Uterus (tissue), 2 donors: Measurements from ENCODE around the gene HS3ST6.

Experiments
- POLR2A ChIP-seq, 2 donors: fragments of 450-650 bp; IDR thresholded peaks; one replicate each; pipeline ENCODE4 v1.6.1; 2016; ENCODE audit warnings: antibody characterized with exemption in 2 of 2, mild to moderate bottlenecking in 1 of 2, moderate library complexity in 1 of 2
- TF ChIP-seq, protein P1 (sequence below), 4 experiments: fragments of 200-600 bp in 2 of 4; fragments of 450-650 bp in 2 of 4; sonication (generic) in 2 of 4; IDR thresholded peaks; one replicate each; pipeline ENCODE4 v1.5.1; 2016 to 2019; ENCODE audit warnings: antibody characterized with exemption in 4 of 4, mild to moderate bottlenecking in 2 of 4, moderate library complexity in 1 of 4

DNA sequence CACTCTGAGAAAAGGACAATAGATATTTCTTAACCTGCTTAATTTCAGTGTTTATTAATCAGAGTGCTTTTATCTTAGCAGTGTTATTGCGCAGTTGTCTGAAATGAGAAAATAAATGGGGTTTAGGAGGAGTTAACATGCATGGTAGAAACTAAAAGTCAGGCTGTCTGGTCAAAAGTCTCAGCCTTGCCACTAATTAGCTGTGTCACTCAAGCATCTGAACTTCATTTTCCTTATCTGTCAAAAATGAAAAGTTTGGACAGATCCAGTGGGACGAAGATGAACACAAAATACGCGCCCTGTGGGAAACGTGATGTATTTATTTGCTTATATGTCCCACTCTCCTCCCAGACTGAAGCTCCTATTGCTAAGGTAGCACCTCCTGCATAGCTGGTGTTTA is 40.0 kb downstream of the HS3ST6 start:
- TF ChIP-seq, protein P1, sequence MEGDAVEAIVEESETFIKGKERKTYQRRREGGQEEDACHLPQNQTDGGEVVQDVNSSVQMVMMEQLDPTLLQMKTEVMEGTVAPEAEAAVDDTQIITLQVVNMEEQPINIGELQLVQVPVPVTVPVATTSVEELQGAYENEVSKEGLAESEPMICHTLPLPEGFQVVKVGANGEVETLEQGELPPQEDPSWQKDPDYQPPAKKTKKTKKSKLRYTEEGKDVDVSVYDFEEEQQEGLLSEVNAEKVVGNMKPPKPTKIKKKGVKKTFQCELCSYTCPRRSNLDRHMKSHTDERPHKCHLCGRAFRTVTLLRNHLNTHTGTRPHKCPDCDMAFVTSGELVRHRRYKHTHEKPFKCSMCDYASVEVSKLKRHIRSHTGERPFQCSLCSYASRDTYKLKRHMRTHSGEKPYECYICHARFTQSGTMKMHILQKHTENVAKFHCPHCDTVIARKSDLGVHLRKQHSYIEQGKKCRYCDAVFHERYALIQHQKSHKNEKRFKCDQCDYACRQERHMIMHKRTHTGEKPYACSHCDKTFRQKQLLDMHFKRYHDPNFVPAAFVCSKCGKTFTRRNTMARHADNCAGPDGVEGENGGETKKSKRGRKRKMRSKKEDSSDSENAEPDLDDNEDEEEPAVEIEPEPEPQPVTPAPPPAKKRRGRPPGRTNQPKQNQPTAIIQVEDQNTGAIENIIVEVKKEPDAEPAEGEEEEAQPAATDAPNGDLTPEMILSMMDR (IDR thresholded peaks at IDR 0.05): no peak
- TF ChIP-seq POLR2A (IDR thresholded peaks at IDR 0.05): no peak
